Measurements from ENCODE around the gene SHB.
A peak's percentile ranks its signal among the peaks of the same experiment; 100 is the strongest.

SHB gene

DNA sequence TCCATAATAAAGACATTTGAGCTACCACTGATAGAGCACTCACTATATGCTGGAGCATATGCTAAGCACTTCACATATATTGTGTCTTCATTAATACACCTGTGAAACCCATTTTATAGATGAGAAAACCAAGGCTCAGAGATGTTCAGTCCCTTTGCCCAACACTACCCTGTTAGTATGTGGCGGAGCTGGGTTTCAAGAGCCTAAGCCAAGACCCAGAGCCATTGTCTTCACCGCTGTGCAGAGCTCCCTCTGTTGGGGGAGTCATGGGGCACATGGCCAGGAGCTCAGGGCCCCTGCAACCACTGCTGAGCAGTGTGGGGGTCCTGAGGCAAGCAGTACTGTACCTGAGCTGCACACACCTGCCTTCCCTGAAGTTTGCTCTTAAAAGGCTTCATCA is 127.8 kb downstream of the SHB start:
- TF ChIP-seq, protein P1, sequence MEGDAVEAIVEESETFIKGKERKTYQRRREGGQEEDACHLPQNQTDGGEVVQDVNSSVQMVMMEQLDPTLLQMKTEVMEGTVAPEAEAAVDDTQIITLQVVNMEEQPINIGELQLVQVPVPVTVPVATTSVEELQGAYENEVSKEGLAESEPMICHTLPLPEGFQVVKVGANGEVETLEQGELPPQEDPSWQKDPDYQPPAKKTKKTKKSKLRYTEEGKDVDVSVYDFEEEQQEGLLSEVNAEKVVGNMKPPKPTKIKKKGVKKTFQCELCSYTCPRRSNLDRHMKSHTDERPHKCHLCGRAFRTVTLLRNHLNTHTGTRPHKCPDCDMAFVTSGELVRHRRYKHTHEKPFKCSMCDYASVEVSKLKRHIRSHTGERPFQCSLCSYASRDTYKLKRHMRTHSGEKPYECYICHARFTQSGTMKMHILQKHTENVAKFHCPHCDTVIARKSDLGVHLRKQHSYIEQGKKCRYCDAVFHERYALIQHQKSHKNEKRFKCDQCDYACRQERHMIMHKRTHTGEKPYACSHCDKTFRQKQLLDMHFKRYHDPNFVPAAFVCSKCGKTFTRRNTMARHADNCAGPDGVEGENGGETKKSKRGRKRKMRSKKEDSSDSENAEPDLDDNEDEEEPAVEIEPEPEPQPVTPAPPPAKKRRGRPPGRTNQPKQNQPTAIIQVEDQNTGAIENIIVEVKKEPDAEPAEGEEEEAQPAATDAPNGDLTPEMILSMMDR (IDR thresholded peaks at IDR 0.05) = no peak
- Histone ChIP-seq H3K27ac (no peak overlapping the region), H3K4me3 (no peak overlapping the region), H3K4me1 (peaks cover 9 to 66% (median 43%) of the 10 kb centered on the region in 4 donors), H3K9me3 (no peaks in the 10 kb centered on the region), H3K27me3 (no peaks in the 10 kb centered on the region), H3K36me3 (peaks cover 0 to 9% (median 3%) of the 10 kb centered on the region in 3 donors)
- intact Hi-C loops (cut with DNase I; ENCODE audit: low total_unique reads) = loop anchor here (10.0 kb wide), 1 partner anchor 54 kb away; no protein-coding TSS in a partner anchor
- DNase-seq = no peak

DNA sequence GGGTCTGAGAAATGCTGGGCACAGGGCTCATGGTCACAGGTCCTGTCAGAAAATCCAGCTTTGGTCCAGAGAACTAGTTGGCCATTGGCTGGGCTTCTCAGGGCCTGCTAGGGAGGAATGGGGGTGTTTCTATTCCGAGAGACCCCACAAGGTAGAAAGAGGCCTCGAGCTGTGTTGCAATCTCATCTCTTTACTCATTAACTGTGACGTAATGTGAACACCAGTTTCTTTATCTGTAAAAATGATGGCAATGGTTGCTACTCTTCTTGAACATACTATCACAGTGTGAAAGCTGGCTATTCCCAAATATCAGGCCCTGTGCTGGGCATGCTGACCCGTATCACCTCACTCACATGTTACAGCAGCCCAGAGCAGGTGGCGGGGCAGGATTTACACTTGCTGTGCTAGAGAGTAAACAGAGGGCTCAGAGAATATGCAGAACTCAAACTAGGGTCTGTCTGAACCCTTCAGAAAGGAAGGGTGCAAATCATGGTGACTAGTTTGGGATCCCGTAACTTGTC is 129.4 kb downstream of the SHB start:
- H3K36me3 ChIP-seq = peaks cover 0 to 3% (median 0%) of the 10 kb centered on the region in 3 donors
- H3K4me1 ChIP-seq = peaks cover 9 to 56% (median 38%) of the 10 kb centered on the region in 4 donors
- H3K27me3 ChIP-seq = no peaks in the 10 kb centered on the region
- TF ChIP-seq, protein P1 (IDR thresholded peaks at IDR 0.05) = no peak
- no peak for DNase-seq
- H3K9me3 ChIP-seq = no peaks in the 10 kb centered on the region
- H3K4me3 ChIP-seq = no peak overlapping the region
- H3K27ac ChIP-seq = no peak overlapping the region
- intact Hi-C loops (cut with DNase I; ENCODE audit: low total_unique reads) = loop anchor here (10.0 kb wide), 1 partner anchor 55 kb away; no protein-coding TSS in a partner anchor

DNA sequence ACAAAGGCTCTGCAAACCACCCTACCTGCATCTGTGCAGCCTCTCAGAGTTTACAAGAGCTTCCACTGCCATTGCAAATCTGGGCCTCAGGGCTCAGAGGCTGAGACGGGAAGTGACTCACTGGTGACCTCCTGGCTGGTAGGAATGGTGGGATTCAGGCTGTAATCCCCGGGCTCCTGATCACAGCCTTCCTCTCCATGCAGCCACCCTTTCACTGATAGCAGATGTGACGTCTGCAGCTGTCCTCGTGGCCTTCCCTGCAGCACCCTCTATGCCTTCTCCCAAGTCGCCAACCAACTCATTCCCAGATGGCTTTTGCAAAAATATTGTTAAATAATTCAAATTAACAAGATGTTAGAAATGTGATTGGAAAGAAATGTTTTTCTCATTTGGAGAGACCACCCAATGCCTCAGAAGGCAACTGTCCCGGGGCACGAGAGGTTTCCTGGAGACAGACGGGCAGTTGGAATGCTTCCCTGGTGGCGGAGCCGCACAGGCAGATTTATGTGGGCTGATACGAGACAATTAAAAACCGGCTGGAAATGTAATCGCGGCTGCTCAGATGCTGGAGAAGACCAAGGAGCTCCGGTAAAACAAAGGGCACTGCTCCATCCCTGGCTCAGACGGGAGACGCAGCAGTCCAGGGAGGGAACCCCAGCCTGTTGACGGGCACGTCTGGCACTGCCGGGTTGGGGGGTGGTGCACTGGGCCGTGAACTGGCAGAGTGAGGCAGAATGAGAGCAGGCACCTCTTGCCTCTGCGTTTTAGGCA is 130.7 kb downstream of the SHB start:
- peaks cover 0 to 3% (median 0%) of the 10 kb centered on the region in 3 donors for H3K36me3 ChIP-seq
- no peaks in the 10 kb centered on the region for H3K27me3 ChIP-seq
- H3K4me3 ChIP-seq = no peak overlapping the region
- no peaks in the 10 kb centered on the region for H3K9me3 ChIP-seq
- H3K4me1 ChIP-seq = peaks cover 1 to 43% (median 24%) of the 10 kb centered on the region in 4 donors
- intact Hi-C loops (cut with DNase I; ENCODE audit: low total_unique reads) = no loop called here
- peak overlapping the region in 1 of 2 donors; percentile 9 for H3K27ac ChIP-seq
- TF ChIP-seq, protein P1 (IDR thresholded peaks at IDR 0.05) = no peak
- no peak for DNase-seq

DNA sequence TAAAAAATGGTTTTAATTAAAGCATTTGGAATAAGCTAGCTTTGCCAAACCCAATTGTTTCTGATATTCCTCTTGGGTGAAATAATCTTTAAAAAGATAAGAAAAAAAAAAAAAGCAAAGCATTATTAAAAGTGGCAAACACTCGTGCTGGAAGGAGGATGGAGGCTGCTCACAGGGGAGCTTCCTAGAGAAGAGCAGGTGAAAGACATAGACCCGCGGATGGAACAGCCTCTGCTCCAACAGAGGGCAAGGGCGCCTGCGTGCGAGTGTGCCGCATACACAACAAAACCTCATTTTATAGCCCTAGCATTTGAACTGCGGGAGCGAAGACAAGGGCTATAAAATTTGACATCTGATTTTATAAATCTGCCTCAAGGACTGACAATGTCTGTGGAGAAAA is 131.7 kb downstream of the SHB start:
- peaks cover 0 to 33% (median 15%) of the 10 kb centered on the region in 4 donors for H3K4me1 ChIP-seq
- no peak overlapping the region for H3K27ac ChIP-seq
- DNase-seq = no peak

DNA sequence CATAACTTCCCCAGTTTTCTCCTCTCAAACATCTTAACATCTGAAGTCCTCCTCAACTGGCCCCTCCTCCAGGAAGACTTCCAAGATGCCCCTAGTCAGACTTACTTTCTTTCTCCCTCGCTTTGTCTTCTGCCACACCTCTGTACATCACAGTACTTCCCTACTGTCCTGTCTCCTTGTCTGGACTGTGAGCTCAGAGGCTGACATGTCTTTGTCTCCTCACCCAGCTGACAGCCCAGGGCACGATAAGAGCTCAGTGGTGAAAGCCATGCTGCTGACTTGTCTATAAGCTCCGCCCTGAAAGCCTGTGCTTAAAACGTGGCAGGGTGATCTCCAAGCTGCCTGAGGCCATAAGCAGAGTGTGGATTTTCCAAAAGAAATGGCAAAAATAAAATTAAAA is 132.1 kb downstream of the SHB start:
- no peaks in the 10 kb centered on the region for H3K27me3 ChIP-seq
- H3K36me3 ChIP-seq = peaks cover 0 to 3% (median 0%) of the 10 kb centered on the region in 3 donors
- no peak overlapping the region for H3K27ac ChIP-seq
- TF ChIP-seq, protein P1 (IDR thresholded peaks at IDR 0.05) = no peak
- no peak for DNase-seq
- intact Hi-C loops (cut with DNase I; ENCODE audit: low total_unique reads) = no loop called here
- H3K4me3 ChIP-seq = no peak overlapping the region
- no peaks in the 10 kb centered on the region for H3K9me3 ChIP-seq
- H3K4me1 ChIP-seq = peaks cover 0 to 29% (median 12%) of the 10 kb centered on the region in 4 donors

More for the DNA sequence above, 131.7 kb downstream of the SHB start:
- TF ChIP-seq, protein P1 (IDR thresholded peaks at IDR 0.05) = no peak
- intact Hi-C loops (cut with DNase I; ENCODE audit: low total_unique reads) = no loop called here
- H3K36me3 ChIP-seq = peaks cover 0 to 3% (median 0%) of the 10 kb centered on the region in 3 donors
- H3K9me3 ChIP-seq = no peaks in the 10 kb centered on the region
- H3K4me3 ChIP-seq = no peak overlapping the region
- H3K27me3 ChIP-seq = no peaks in the 10 kb centered on the region
